Astrocyte (in vitro differentiated cells and primary cell): ENCODE results near the gene PXDC1. TPM values are rescaled to one million over a fixed set of nuclear protein-coding genes. Genes with fewer than 3 reads are reported as not detected.

Experiments
- DNase-seq: peaks from one replicate; pipeline ENCODE4 v3.0.0-alpha.2; 2010; ENCODE audit warnings: low read depth
- FAIRE-seq: peaks from 2 replicates; lab custom pipeline; 2011; peaks lifted over from hg19 to GRCh38; lab: Jason Lieb, UNC
- H2AFZ ChIP-seq: 2 replicates; pipeline ENCODE4 v1.6.0; 2012; ENCODE audit warnings: low read depth, low read length, inconsistent platforms
- H3K27ac ChIP-seq: 2 replicates; pipeline ENCODE4 v1.5.1; 2011; ENCODE audit warnings: low read depth, low read length, inconsistent platforms
- H3K27me3 ChIP-seq: 2 replicates; pipeline ENCODE4 v1.6.0; 2011; ENCODE audit warnings: low read length, inconsistent platforms; ENCODE audit not compliant: insufficient read depth
- H3K36me3 ChIP-seq: 2 replicates; pipeline ENCODE4 v1.5.1; 2011; ENCODE audit warnings: low read length, inconsistent platforms; ENCODE audit not compliant: insufficient read depth
- H3K4me1 ChIP-seq: 2 replicates; pipeline ENCODE4 v1.5.1; 2011; ENCODE audit warnings: low read length, inconsistent platforms; ENCODE audit not compliant: insufficient read depth
- H3K4me2 ChIP-seq: 2 replicates; pipeline ENCODE4 v1.6.0; 2012; ENCODE audit warnings: low read length, inconsistent platforms
- H3K4me3 ChIP-seq: 2 replicates; pipeline ENCODE4 v1.5.1; 2011; ENCODE audit warnings: low read depth, mild to moderate bottlenecking, low read length, inconsistent platforms; ENCODE audit not compliant: insufficient read depth
- H3K79me2 ChIP-seq: 2 replicates; pipeline ENCODE4 v1.6.0; 2012; ENCODE audit warnings: mild to moderate bottlenecking, low read length, inconsistent platforms; ENCODE audit not compliant: insufficient read depth
- H3K9ac ChIP-seq: 2 replicates; pipeline ENCODE4 v1.6.0; 2012; ENCODE audit warnings: mild to moderate bottlenecking, low read length, inconsistent platforms
- H3K9me3 ChIP-seq: 2 replicates; pipeline ENCODE4 v1.5.1; 2012; ENCODE audit warnings: low read depth, mild to moderate bottlenecking, low read length, inconsistent platforms; ENCODE audit not compliant: insufficient read depth
- H4K20me1 ChIP-seq: 2 replicates; pipeline ENCODE4 v1.6.0; 2012; ENCODE audit warnings: low read length, inconsistent platforms; ENCODE audit not compliant: insufficient read depth
- H3K27ac Mint-ChIP-seq: one replicate; pipeline ENCODE4 v1.8.0; 2021; ENCODE audit warnings: mild to moderate bottlenecking, mixed read lengths; ENCODE audit not compliant: unreplicated experiment
- H3K27me3 Mint-ChIP-seq: one replicate; pipeline ENCODE4 v1.8.0; 2021; ENCODE audit warnings: low read depth, mixed read lengths; ENCODE audit not compliant: unreplicated experiment
- H3K36me3 Mint-ChIP-seq: one replicate; pipeline ENCODE4 v1.8.0; 2021; ENCODE audit warnings: low read depth, mixed read lengths; ENCODE audit not compliant: unreplicated experiment
- H3K4me1 Mint-ChIP-seq: one replicate; pipeline ENCODE4 v1.8.0; 2021; ENCODE audit warnings: low read depth, mixed read lengths; ENCODE audit not compliant: unreplicated experiment
- H3K4me3 Mint-ChIP-seq: one replicate; pipeline ENCODE4 v1.8.0; 2021; ENCODE audit warnings: mild to moderate bottlenecking, moderate library complexity, mixed read lengths; ENCODE audit not compliant: unreplicated experiment
- H3K9me3 Mint-ChIP-seq: one replicate; pipeline ENCODE4 v1.8.0; 2021; ENCODE audit warnings: mild to moderate bottlenecking, mixed read lengths; ENCODE audit not compliant: unreplicated experiment
- EZH2 ChIP-seq: IDR thresholded peaks from 2 replicates; pipeline ENCODE4 v1.6.1; 2012; ENCODE audit warnings: mild to moderate bottlenecking, low read length, inconsistent platforms; ENCODE audit not compliant: insufficient read depth
- total RNA-seq: library from RNA; stranded (reverse); gene quantifications from 2 replicates; pipeline ENCODE4 v1.2.1, GENCODE V29; 2021
- TF ChIP-seq, protein P1 (sequence below): IDR thresholded peaks from 2 replicates; pipeline ENCODE4 v1.5.1; 2011; ENCODE audit warnings: low read depth, mild to moderate bottlenecking, inconsistent platforms, low read length, moderate library complexity; ENCODE audit not compliant: insufficient read depth

Gene PXDC1
- total RNA-seq, 1 donor from 2014 or later, result 58.2 TPM

DNA sequence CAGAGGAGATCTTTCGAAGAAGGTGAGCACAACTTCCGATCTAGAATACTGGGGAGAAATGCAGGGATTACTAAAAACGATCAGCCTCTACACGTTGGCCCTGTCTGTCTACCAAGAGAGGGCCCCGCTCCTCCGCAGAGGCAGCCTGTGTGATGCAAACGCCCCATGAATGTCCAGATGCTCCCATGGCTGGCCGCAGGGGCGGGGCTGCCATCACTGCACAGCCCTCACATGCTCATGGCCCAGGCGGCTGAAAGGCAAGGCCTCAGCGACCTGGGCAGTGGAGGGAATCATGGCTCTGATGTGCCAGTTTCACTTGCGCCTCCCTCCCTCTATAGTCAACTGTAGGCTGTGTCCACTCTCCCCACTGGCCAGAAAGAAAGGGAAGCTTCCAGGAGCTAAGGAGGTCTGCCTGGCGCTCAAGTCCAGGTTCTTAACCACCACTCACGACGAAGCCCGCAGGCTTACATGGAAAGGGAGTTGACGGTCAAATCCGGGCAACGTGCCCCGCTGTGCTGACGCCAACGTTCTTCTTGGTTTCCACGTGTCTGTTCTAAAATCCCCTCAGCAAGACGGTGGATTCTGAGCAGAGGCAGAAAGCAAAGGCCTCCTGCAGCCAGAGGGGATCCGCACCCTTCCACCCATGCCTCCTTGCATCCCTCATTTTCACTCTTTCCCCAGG lies 14.2 kb downstream of the PXDC1 start:
- Histone ChIP-seq H3K9me3 (peaks cover 7% of the 10 kb centered on the region), H3K27me3 (no peaks in the 10 kb centered on the region), H3K4me1 (peaks cover 20% of the 10 kb centered on the region), H4K20me1 (peaks cover 100% of the 10 kb centered on the region), H3K79me2 (peaks cover 100% of the 10 kb centered on the region), H3K4me2 (no peak overlapping the region), H3K9ac (no peak overlapping the region), H3K36me3 (peaks cover 48% of the 10 kb centered on the region), H3K4me3 (no peak overlapping the region), H2AFZ (no peak overlapping the region), H3K27ac (no peak overlapping the region)
- no peak for DNase-seq
- Mint-ChIP-seq H3K9me3 (no peaks in the 10 kb centered on the region), H3K4me3 (no peak overlapping the region), H3K27me3 (no peaks in the 10 kb centered on the region), H3K4me1 (peaks cover 22% of the 10 kb centered on the region), H3K27ac (no peak overlapping the region), H3K36me3 (peaks cover 43% of the 10 kb centered on the region)
- no peak for TF ChIP-seq EZH2
- TF ChIP-seq, protein P1, sequence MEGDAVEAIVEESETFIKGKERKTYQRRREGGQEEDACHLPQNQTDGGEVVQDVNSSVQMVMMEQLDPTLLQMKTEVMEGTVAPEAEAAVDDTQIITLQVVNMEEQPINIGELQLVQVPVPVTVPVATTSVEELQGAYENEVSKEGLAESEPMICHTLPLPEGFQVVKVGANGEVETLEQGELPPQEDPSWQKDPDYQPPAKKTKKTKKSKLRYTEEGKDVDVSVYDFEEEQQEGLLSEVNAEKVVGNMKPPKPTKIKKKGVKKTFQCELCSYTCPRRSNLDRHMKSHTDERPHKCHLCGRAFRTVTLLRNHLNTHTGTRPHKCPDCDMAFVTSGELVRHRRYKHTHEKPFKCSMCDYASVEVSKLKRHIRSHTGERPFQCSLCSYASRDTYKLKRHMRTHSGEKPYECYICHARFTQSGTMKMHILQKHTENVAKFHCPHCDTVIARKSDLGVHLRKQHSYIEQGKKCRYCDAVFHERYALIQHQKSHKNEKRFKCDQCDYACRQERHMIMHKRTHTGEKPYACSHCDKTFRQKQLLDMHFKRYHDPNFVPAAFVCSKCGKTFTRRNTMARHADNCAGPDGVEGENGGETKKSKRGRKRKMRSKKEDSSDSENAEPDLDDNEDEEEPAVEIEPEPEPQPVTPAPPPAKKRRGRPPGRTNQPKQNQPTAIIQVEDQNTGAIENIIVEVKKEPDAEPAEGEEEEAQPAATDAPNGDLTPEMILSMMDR, result no peak
- FAIRE-seq, result no peak

DNA sequence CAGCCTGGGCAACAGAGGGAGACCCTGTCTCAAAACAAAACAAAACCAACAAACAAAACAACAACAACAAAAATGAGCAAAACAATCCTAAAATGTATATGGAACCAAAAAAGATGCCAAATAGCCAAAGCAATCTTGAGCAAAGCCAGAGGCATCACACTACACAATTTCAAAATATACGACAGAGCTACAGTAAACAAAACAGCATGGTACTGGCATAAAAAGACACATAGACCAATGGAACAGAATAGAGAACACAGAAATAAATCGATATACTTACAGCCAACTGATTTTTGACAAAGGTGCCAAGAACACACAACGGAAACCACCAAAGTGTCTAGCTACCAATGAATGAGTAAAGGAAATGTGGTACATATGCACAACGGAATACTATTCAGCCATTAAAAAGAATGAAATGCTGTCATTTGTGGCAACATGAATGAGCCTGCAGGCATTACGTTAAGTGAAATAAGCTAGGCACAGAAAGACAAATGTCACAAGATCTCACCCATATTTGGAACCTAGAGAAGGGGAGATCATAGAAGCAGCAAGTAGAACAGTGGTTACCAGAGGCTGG lies 16.4 kb downstream of the PXDC1 start:
- Mint-ChIP-seq H3K9me3 (no peaks in the 10 kb centered on the region), H3K4me3 (no peak overlapping the region), H3K4me1 (peaks cover 19% of the 10 kb centered on the region), H3K27ac (no peak overlapping the region), H3K36me3 (peaks cover 43% of the 10 kb centered on the region), H3K27me3 (no peaks in the 10 kb centered on the region)
- H3K9ac ChIP-seq, result no peak overlapping the region
- H4K20me1 ChIP-seq, result peaks cover 100% of the 10 kb centered on the region
- H3K27me3 ChIP-seq, result no peaks in the 10 kb centered on the region
- H3K4me2 ChIP-seq, result no peak overlapping the region
- DNase-seq (no peak), FAIRE-seq (no peak)
- no peak overlapping the region for H2AFZ ChIP-seq
- H3K9me3 ChIP-seq, result peaks cover 7% of the 10 kb centered on the region
- TF ChIP-seq, protein P1, result no peak
- no peak for TF ChIP-seq EZH2
- peaks cover 100% of the 10 kb centered on the region for H3K79me2 ChIP-seq
- peaks cover 22% of the 10 kb centered on the region for H3K4me1 ChIP-seq
- peaks cover 54% of the 10 kb centered on the region for H3K36me3 ChIP-seq
- no peak overlapping the region for H3K27ac ChIP-seq
- no peak overlapping the region for H3K4me3 ChIP-seq

DNA sequence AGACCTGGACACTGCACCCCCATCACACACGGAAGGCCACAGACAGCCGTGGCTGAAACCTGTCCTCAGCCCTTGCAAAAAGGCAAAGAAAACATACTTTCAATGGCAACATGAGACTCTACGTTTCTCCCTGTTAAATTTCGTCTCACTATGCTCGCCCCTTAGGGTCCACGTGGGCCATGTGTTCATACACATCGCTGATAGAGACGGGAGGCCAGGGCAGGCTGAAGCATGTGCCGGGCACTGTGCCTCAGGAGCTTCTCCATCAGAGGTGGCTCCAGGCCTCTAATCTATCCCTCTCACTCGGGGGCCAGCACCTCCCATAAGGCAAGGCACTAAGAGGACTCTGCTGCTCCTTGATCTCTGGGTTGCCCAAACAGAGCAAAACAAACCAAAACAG lies 17.5 kb downstream of the PXDC1 start:
- Histone ChIP-seq H4K20me1 (peaks cover 100% of the 10 kb centered on the region), H3K4me1 (peaks cover 17% of the 10 kb centered on the region), H3K4me2 (no peak overlapping the region), H3K79me2 (peaks cover 100% of the 10 kb centered on the region), H3K27me3 (no peaks in the 10 kb centered on the region), H3K9ac (no peak overlapping the region), H2AFZ (no peak overlapping the region), H3K4me3 (no peak overlapping the region), H3K9me3 (peaks cover 7% of the 10 kb centered on the region), H3K36me3 (peaks cover 60% of the 10 kb centered on the region), H3K27ac (no peak overlapping the region)
- H3K9me3 Mint-ChIP-seq, result no peaks in the 10 kb centered on the region
- no peak for DNase-seq
- H3K27ac Mint-ChIP-seq, result no peak overlapping the region
- H3K27me3 Mint-ChIP-seq, result no peaks in the 10 kb centered on the region
- no peak overlapping the region for H3K4me3 Mint-ChIP-seq
- no peak for FAIRE-seq
- TF ChIP-seq, protein P1, result no peak
- TF ChIP-seq EZH2, result no peak
- H3K4me1 Mint-ChIP-seq, result peaks cover 18% of the 10 kb centered on the region
- peaks cover 42% of the 10 kb centered on the region for H3K36me3 Mint-ChIP-seq
